Left lung (tissue), 10 donors: ENCODE results near the gene SNED1. TPM values are rescaled to one million over a fixed set of nuclear protein-coding genes. Genes with fewer than 3 reads are reported as not detected.

Source experiments
- ATAC-seq: fragments of 200-7000 bp; cut with Tn5 transposase; one replicate; pipeline ENCODE4 v1.9.1; 2020; ENCODE audit warnings: moderate library complexity
- DNase-seq, 4 donors: peaks; one replicate each; pipeline ENCODE4 v3.0.0-alpha.2; 2013 to 2020
- H3K27ac ChIP-seq, 2 donors: fragments of 200-600 bp; sonication (generic) in 1 of 2; one replicate each; pipeline versions ENCODE4 v1.5.0 to v1.8.0; 2020 to 2021
- H3K27me3 ChIP-seq, 2 donors: fragments of 200-600 bp; sonication (generic) in 1 of 2; one replicate each; pipeline versions ENCODE4 v1.5.0 to v1.8.0; 2020 to 2021
- H3K36me3 ChIP-seq, 2 donors: fragments of 200-600 bp; sonication (generic) in 1 of 2; one replicate each; pipeline versions ENCODE4 v1.5.0 to v1.8.0; 2020 to 2021
- H3K4me1 ChIP-seq, 2 donors: fragments of 200-600 bp; one replicate each; pipeline ENCODE4 v1.8.0; 2021
- H3K4me3 ChIP-seq, 2 donors: fragments of 200-600 bp; sonication (generic) in 1 of 2; one replicate each; pipeline versions ENCODE4 v1.5.0 to v1.8.0; 2020 to 2021; ENCODE audit warnings: mild to moderate bottlenecking in 1 of 2
- H3K9me3 ChIP-seq, 2 donors: fragments of 200-600 bp; sonication (generic) in 1 of 2; one replicate each; pipeline versions ENCODE4 v1.5.0 to v1.8.0; 2020 to 2021
- CTCF ChIP-seq, 2 donors: fragments of 200-600 bp; sonication (generic) in 1 of 2; IDR thresholded peaks; one replicate each; pipeline versions ENCODE4 v1.5.0 to v1.8.0; 2021; ENCODE audit warnings: antibody characterized with exemption in 2 of 2
- intact Hi-C, 2 donors: fragments of 100-400 bp; cut with DNase I; formaldehyde crosslinking; loops; one replicate each; pipeline versions ENCODE4 v1.11.2 to v1.14.2; 2022
- polyA plus RNA-seq, 6 donors: library from polyadenylated mRNA; unstranded; fragments of 120-200 nt; gene quantifications; one replicate each; pipeline ENCODE4 v1.2.1, GENCODE V29; 2013; ENCODE audit not compliant: insufficient read length in 6 of 6
- total RNA-seq, 2 donors: library from RNA; stranded (reverse); fragmentation: NEBNext Ultra II Directional; extraction: Animal tissue kit (Norgen Biotek cat#: 25700); gene quantifications; one replicate each; pipeline ENCODE4 v1.2.1, GENCODE V29; 2021
- donor health status: DM: no; HTN: yes; CAD: no.
- donor health status: DM: no; HTN: no; CAD: no.

SNED1 gene
- total and polyA plus RNA-seq, 8 donors = 36.4 to 81.0 (median 54.7) TPM

GRCh38 chr2:241069821-241070281 lies 71.4 kb downstream of the SNED1 start:
- H3K4me1 ChIP-seq = no peaks in the 10 kb centered on the region
- H3K27me3 ChIP-seq = no peaks in the 10 kb centered on the region
- no peak overlapping the region for H3K27ac ChIP-seq
- H3K36me3 ChIP-seq = peaks cover 0 to 70% of the 10 kb centered on the region in 2 donors
- DNase-seq (no peak), ATAC-seq (no peak)
- no peak overlapping the region for H3K4me3 ChIP-seq
- TF ChIP-seq CTCF (IDR thresholded peaks at IDR 0.05) = no peak
- H3K9me3 ChIP-seq = no peaks in the 10 kb centered on the region
- intact Hi-C loops = no loop called here

GRCh38 chr2:241070361-241070760 lies 71.9 kb downstream of the SNED1 start:
- Histone ChIP-seq H3K27ac (no peak overlapping the region), H3K27me3 (no peaks in the 10 kb centered on the region), H3K4me1 (no peaks in the 10 kb centered on the region), H3K9me3 (no peaks in the 10 kb centered on the region), H3K36me3 (peaks cover 0 to 75% of the 10 kb centered on the region in 2 donors), H3K4me3 (no peak overlapping the region)
- TF ChIP-seq CTCF (IDR thresholded peaks at IDR 0.05) = no peak
- ATAC-seq (no peak), DNase-seq (no peak)
- intact Hi-C loops = no loop called here

- intact Hi-C loops = no loop called here
- H3K9me3 ChIP-seq = no peaks in the 10 kb centered on the region
- no peaks in the 10 kb centered on the region for H3K4me1 ChIP-seq
- ATAC-seq (no peak), DNase-seq (no peak)
- peaks cover 0 to 76% of the 10 kb centered on the region in 2 donors for H3K36me3 ChIP-seq
- H3K27me3 ChIP-seq = no peaks in the 10 kb centered on the region
- no peak overlapping the region for H3K4me3 ChIP-seq
- no peak overlapping the region for H3K27ac ChIP-seq
- TF ChIP-seq CTCF (IDR thresholded peaks at IDR 0.05) = no peak
Observed at GRCh38 chr2:241070811-241071676, 72.6 kb downstream of the SNED1 start.

GRCh38 chr2:241071677-241072111 lies 73.3 kb downstream of the SNED1 start:
- no peak overlapping the region for H3K4me3 ChIP-seq
- no peaks in the 10 kb centered on the region for H3K9me3 ChIP-seq
- peaks cover 0 to 75% of the 10 kb centered on the region in 2 donors for H3K36me3 ChIP-seq
- H3K27me3 ChIP-seq = no peaks in the 10 kb centered on the region
- no peak for TF ChIP-seq CTCF (IDR thresholded peaks at IDR 0.05)
- H3K27ac ChIP-seq = no peak overlapping the region
- H3K4me1 ChIP-seq = no peaks in the 10 kb centered on the region
- intact Hi-C loops = no loop called here
- ATAC-seq (no peak), DNase-seq (no peak)

GRCh38 chr2:241072151-241072550 lies 73.7 kb downstream of the SNED1 start:
- intact Hi-C loops = no loop called here
- Histone ChIP-seq H3K27me3 (no peaks in the 10 kb centered on the region), H3K4me1 (no peaks in the 10 kb centered on the region), H3K9me3 (no peaks in the 10 kb centered on the region), H3K27ac (no peak overlapping the region), H3K4me3 (no peak overlapping the region), H3K36me3 (peaks cover 0 to 71% of the 10 kb centered on the region in 2 donors)
- TF ChIP-seq CTCF (IDR thresholded peaks at IDR 0.05) = no peak
- DNase-seq = no peak
- ATAC-seq = no peak
